ENCODE measurements around the gene CRTAC1. TPM values are rescaled to one million over a fixed set of nuclear protein-coding genes. Genes with fewer than 3 reads are reported as not detected.

CRTAC1 gene
- total RNA-seq, 1 experiment from 2014 or later = 0.46 TPM

- H3K4me1 ChIP-seq (ENCODE audit: insufficient read depth, low read length) = no peaks in the 10 kb centered on the region
- no peak overlapping the region for H3K14ac ChIP-seq (ENCODE audit: insufficient read depth, low read length)
- no peak overlapping the region for H4K8ac ChIP-seq (replicated peaks; ENCODE audit: insufficient read length, low read depth, low read length)
- no peaks in the 10 kb centered on the region for H3K79me1 ChIP-seq (ENCODE audit: insufficient read depth, low read depth, low read length, poor library complexity, severe bottlenecking)
- WGBS (ENCODE audit: extremely low coverage, insufficient read length, low lambda C conversion rate) = no CpG with 5 or more reads among the region's 1 CpG
- Mint-ChIP-seq H3K27ac (no peak overlapping the region), H3K36me3 (ENCODE audit: insufficient read depth in 1 of 3, low read depth in 3 of 3) (no peaks in the 10 kb centered on the region), H3K27me3 (ENCODE audit: low read depth) (no peaks in the 10 kb centered on the region; the same call in 1 of the 2 replicates), H3K4me3 (no peak overlapping the region), H3K9me3 (no peaks in the 10 kb centered on the region), H3K4me1 (peaks cover 7 to 18% of the 10 kb centered on the region in 2 experiments)
- no peak for DNase-seq
- H3K9me3 ChIP-seq (ENCODE audit: control insufficient read depth, low read depth, low read length) = no peaks in the 10 kb centered on the region
- no peaks in the 10 kb centered on the region for H4K20me1 ChIP-seq (ENCODE audit: control insufficient read depth, insufficient read depth, insufficient read length)
- no peak overlapping the region for H2AFZ ChIP-seq (ENCODE audit: low read length)
- H2AK5ac ChIP-seq (ENCODE audit: insufficient read length, low read length) = no peak overlapping the region
- H3K4ac ChIP-seq (ENCODE audit: low read depth, low read length) = no peak overlapping the region
- H2BK12ac ChIP-seq (ENCODE audit: insufficient read length, low read depth, low read length) = no peak overlapping the region
- no peak overlapping the region for H3K9ac ChIP-seq (ENCODE audit: extremely low read depth, insufficient read length, low read length)
- no peak overlapping the region for H3K23ac ChIP-seq (ENCODE audit: insufficient read length, low read depth, low read length)
- no peak overlapping the region for H2BK20ac ChIP-seq (ENCODE audit: low read depth, low read length, poor library complexity, severe bottlenecking)
- H3T11ph ChIP-seq (ENCODE audit: low read length) = no peak overlapping the region
- no peak overlapping the region for H3K4me2 ChIP-seq (ENCODE audit: insufficient read depth, insufficient read length, low read length)
- no peaks in the 10 kb centered on the region for H3K27me3 ChIP-seq (ENCODE audit: insufficient read depth, low read length)
- no peak overlapping the region for H3K18ac ChIP-seq (ENCODE audit: insufficient read length, low read depth, low read length)
- H4K91ac ChIP-seq (ENCODE audit: insufficient read length, low read depth, low read length) = no peak overlapping the region
- no peak overlapping the region for H3K56ac ChIP-seq (ENCODE audit: insufficient read length, low read depth, low read length)
- no peaks in the 10 kb centered on the region for H3K79me2 ChIP-seq (ENCODE audit: insufficient read depth, low read length)
- H3K27ac ChIP-seq (ENCODE audit: insufficient read length, low read depth, low read length) = no peak overlapping the region
- H2BK5ac ChIP-seq (ENCODE audit: insufficient read length, low read length) = no peak overlapping the region
- H4K5ac ChIP-seq (ENCODE audit: insufficient read length, low read depth, low read length) = no peak overlapping the region
- H2BK15ac ChIP-seq (ENCODE audit: low read depth, low read length) = no peak overlapping the region
- peaks cover 2% of the 10 kb centered on the region for H3K23me2 ChIP-seq (ENCODE audit: insufficient read length, low read depth, low read length, poor library complexity, severe bottlenecking)
- TF ChIP-seq, protein P1, sequence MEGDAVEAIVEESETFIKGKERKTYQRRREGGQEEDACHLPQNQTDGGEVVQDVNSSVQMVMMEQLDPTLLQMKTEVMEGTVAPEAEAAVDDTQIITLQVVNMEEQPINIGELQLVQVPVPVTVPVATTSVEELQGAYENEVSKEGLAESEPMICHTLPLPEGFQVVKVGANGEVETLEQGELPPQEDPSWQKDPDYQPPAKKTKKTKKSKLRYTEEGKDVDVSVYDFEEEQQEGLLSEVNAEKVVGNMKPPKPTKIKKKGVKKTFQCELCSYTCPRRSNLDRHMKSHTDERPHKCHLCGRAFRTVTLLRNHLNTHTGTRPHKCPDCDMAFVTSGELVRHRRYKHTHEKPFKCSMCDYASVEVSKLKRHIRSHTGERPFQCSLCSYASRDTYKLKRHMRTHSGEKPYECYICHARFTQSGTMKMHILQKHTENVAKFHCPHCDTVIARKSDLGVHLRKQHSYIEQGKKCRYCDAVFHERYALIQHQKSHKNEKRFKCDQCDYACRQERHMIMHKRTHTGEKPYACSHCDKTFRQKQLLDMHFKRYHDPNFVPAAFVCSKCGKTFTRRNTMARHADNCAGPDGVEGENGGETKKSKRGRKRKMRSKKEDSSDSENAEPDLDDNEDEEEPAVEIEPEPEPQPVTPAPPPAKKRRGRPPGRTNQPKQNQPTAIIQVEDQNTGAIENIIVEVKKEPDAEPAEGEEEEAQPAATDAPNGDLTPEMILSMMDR (conservative IDR thresholded peaks at IDR 0.05) = no peak
- no peak overlapping the region for H2BK120ac ChIP-seq (ENCODE audit: low read depth, low read length, poor library complexity, severe bottlenecking)
Measured at GRCh38 chr10:97826892-97827291, 203.5 kb downstream of the CRTAC1 start.

Measured in H9 (cell line).